ENCODE results near the gene LHPP. TPM values are rescaled to one million over a fixed set of nuclear protein-coding genes. Genes with fewer than 3 reads are reported as not detected.

LHPP gene
- total and polyA plus RNA-seq, 8 donors = 8.5 to 48.7 (median 17.0) TPM

- 45 to 61% (median 55%) methylated on average over 7 to 18 of the region's 18 CpGs for WGBS, 5 donors
Observed at GRCh38 chr10:124612611-124613498, 151.2 kb downstream of the LHPP start.

GRCh38 chr10:124614003-124614659 lies 152.5 kb downstream of the LHPP start:
- peak overlapping the region in 1 of 5 donors; percentile 40 for H3K27ac ChIP-seq

More at GRCh38 chr10:124612611-124613498, 151.2 kb downstream of the LHPP start:
- Histone ChIP-seq H3K36me3 (peaks cover 0 to 25% (median 17%) of the 10 kb centered on the region in 4 donors), H3K4me3 (no peak overlapping the region), H3K27ac (peak overlapping the region in 4 of 5 donors; percentile 10 to 60 (median 30)), H3K4me1 (peaks cover 10 to 34% (median 26%) of the 10 kb centered on the region in 4 donors), H3K27me3 (no peaks in the 10 kb centered on the region), H3K9me3 (no peaks in the 10 kb centered on the region)
- peak in 1 of 2 donors; percentile 51 for DNase-seq
- TF ChIP-seq POLR2A (IDR thresholded peaks at IDR 0.05) = no peak
- TF ChIP-seq POLR2AphosphoS5 (IDR thresholded peaks at IDR 0.05) = no peak
- TF ChIP-seq EP300 (IDR thresholded peaks at IDR 0.05) = no peak
- TF ChIP-seq, protein P1, sequence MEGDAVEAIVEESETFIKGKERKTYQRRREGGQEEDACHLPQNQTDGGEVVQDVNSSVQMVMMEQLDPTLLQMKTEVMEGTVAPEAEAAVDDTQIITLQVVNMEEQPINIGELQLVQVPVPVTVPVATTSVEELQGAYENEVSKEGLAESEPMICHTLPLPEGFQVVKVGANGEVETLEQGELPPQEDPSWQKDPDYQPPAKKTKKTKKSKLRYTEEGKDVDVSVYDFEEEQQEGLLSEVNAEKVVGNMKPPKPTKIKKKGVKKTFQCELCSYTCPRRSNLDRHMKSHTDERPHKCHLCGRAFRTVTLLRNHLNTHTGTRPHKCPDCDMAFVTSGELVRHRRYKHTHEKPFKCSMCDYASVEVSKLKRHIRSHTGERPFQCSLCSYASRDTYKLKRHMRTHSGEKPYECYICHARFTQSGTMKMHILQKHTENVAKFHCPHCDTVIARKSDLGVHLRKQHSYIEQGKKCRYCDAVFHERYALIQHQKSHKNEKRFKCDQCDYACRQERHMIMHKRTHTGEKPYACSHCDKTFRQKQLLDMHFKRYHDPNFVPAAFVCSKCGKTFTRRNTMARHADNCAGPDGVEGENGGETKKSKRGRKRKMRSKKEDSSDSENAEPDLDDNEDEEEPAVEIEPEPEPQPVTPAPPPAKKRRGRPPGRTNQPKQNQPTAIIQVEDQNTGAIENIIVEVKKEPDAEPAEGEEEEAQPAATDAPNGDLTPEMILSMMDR (IDR thresholded peaks at IDR 0.05) = no peak
- intact Hi-C loops (cut with DNase I; ENCODE audit: low total_unique reads) = no loop called here

GRCh38 chr10:124615259-124615658 lies 153.6 kb downstream of the LHPP start:
- intact Hi-C loops (cut with DNase I; ENCODE audit: low total_unique reads) = no loop called here
- TF ChIP-seq POLR2A (IDR thresholded peaks at IDR 0.05) (no peak), POLR2AphosphoS5 (IDR thresholded peaks at IDR 0.05) (no peak), EP300 (IDR thresholded peaks at IDR 0.05) (no peak)
- TF ChIP-seq, protein P1 (IDR thresholded peaks at IDR 0.05) = no peak
- WGBS, 5 donors = 94 to 97% (median 95%) methylated on average over 32 to 34 of the region's 34 CpGs
- H3K27me3 ChIP-seq = no peaks in the 10 kb centered on the region
- peaks cover 0 to 40% (median 25%) of the 10 kb centered on the region in 4 donors for H3K36me3 ChIP-seq
- DNase-seq = no peak
- H3K4me1 ChIP-seq = peaks cover 24 to 58% (median 50%) of the 10 kb centered on the region in 4 donors
- no peak overlapping the region for H3K4me3 ChIP-seq
- no peak overlapping the region for H3K27ac ChIP-seq
- H3K9me3 ChIP-seq = no peaks in the 10 kb centered on the region

More at GRCh38 chr10:124614003-124614659, 152.5 kb downstream of the LHPP start:
- no peaks in the 10 kb centered on the region for H3K27me3 ChIP-seq
- no peak overlapping the region for H3K4me3 ChIP-seq
- no peaks in the 10 kb centered on the region for H3K9me3 ChIP-seq
- peaks cover 16 to 47% (median 39%) of the 10 kb centered on the region in 4 donors for H3K4me1 ChIP-seq
- DNase-seq = no peak
- WGBS, 5 donors = 62 to 84% (median 75%) methylated on average over 10 to 11 of the region's 11 CpGs
- TF ChIP-seq EP300 (IDR thresholded peaks at IDR 0.05) (no peak), POLR2AphosphoS5 (IDR thresholded peaks at IDR 0.05) (no peak), POLR2A (IDR thresholded peaks at IDR 0.05) (no peak)
- TF ChIP-seq, protein P1 (IDR thresholded peaks at IDR 0.05) = no peak
- H3K36me3 ChIP-seq = peaks cover 0 to 38% (median 25%) of the 10 kb centered on the region in 4 donors
- intact Hi-C loops (cut with DNase I; ENCODE audit: low total_unique reads) = no loop called here
